Measurements from ENCODE around the gene HTR4. TPM values are rescaled to one million over a fixed set of nuclear protein-coding genes. Genes with fewer than 3 reads are reported as not detected.

Gene HTR4
- total and polyA plus RNA-seq, 2 donors (not counting 1 experiment from before 2014, with no cell fraction given) = not detected

DNA sequence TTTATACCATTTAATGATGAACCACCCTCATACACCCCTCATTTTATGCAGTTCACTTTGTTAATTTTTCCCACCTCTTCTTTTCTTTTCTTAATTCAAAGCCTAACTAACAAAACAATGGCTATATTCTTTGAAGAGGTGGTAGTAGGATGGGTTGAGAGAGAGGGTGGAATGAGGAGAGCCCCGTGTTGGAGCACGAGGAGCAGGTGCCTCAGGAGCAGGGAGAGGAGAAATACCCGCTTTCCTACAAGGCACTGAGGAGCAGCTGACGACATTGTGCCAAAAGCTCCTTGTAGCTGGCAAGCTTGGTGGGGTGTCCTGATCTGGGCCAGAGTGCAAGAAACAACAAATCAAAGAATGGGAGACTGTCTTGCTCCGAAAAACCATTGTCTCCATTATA, 129.6 kb downstream of the HTR4 start:
- H3K27me3 ChIP-seq (ENCODE audit: control insufficient read depth, insufficient read depth, low read length) = no peaks in the 10 kb centered on the region
- no peak overlapping the region for H3K27ac ChIP-seq (ENCODE audit: insufficient read depth, low read length)
- H4K20me1 ChIP-seq (ENCODE audit: control insufficient read depth, extremely low read depth, insufficient read depth, low read length) = no peaks in the 10 kb centered on the region
- no peaks in the 10 kb centered on the region for H3K4me1 ChIP-seq (ENCODE audit: control insufficient read depth, extremely low read depth, insufficient read depth, low read length)
- no peaks in the 10 kb centered on the region for H3K79me2 ChIP-seq (ENCODE audit: control insufficient read depth, insufficient read depth, low read length)
- H3K4me2 ChIP-seq (ENCODE audit: extremely low read depth, insufficient read depth, low read length) = no peak overlapping the region
- no peaks in the 10 kb centered on the region for H3K9me3 ChIP-seq (ENCODE audit: control insufficient read depth, insufficient read depth, low read depth, low read length)
- DNase-seq (ENCODE audit: low read depth in 2 of 2) = no peak
- no peak overlapping the region for H3K9ac ChIP-seq (ENCODE audit: insufficient read depth, low read length)
- TF ChIP-seq, protein P1, sequence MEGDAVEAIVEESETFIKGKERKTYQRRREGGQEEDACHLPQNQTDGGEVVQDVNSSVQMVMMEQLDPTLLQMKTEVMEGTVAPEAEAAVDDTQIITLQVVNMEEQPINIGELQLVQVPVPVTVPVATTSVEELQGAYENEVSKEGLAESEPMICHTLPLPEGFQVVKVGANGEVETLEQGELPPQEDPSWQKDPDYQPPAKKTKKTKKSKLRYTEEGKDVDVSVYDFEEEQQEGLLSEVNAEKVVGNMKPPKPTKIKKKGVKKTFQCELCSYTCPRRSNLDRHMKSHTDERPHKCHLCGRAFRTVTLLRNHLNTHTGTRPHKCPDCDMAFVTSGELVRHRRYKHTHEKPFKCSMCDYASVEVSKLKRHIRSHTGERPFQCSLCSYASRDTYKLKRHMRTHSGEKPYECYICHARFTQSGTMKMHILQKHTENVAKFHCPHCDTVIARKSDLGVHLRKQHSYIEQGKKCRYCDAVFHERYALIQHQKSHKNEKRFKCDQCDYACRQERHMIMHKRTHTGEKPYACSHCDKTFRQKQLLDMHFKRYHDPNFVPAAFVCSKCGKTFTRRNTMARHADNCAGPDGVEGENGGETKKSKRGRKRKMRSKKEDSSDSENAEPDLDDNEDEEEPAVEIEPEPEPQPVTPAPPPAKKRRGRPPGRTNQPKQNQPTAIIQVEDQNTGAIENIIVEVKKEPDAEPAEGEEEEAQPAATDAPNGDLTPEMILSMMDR (conservative IDR thresholded peaks at IDR 0.05 in 1 of 2, IDR thresholded peaks at IDR 0.05 in 1 of 2; ENCODE audit: low read depth in 1 of 2, low read length in 2 of 2) = no peak
- no peak for TF ChIP-seq EZH2 (IDR thresholded peaks at IDR 0.05; ENCODE audit: low read length, missing control alignments)
- no peak overlapping the region for H2AFZ ChIP-seq (ENCODE audit: low read length)
- no peaks in the 10 kb centered on the region for H3K36me3 ChIP-seq (ENCODE audit: control insufficient read depth, insufficient read depth, low read length)
- H3K4me3 ChIP-seq (replicated peaks in 1 of 4; ENCODE audit: control extremely low read depth in 1 of 4, insufficient read depth in 1 of 4, low read depth in 3 of 4, low read length in 4 of 4) = no peak overlapping the region

DNA sequence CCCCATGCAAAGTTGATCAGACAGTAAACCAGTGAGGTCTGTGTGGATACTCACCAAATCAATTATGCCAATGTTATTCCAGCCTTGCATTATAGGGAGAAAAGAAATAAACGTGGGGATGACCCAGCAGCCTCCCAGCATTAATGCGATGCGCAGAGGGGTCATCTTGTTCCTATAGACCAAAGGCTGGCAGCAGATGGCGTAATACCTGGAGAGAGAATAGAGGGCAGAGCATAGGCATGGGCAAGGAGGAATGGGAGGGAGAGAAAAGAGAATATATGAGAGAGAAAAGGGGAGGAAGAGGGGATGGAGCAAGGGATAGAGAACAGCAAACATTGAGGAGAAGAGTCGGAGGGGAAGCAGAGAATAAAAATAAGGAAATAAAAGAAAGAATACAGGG, 131.2 kb downstream of the HTR4 start:
- no peak for DNase-seq (ENCODE audit: low read depth in 2 of 2)
- no peak overlapping the region for H3K4me2 ChIP-seq (ENCODE audit: extremely low read depth, insufficient read depth, low read length)

DNA sequence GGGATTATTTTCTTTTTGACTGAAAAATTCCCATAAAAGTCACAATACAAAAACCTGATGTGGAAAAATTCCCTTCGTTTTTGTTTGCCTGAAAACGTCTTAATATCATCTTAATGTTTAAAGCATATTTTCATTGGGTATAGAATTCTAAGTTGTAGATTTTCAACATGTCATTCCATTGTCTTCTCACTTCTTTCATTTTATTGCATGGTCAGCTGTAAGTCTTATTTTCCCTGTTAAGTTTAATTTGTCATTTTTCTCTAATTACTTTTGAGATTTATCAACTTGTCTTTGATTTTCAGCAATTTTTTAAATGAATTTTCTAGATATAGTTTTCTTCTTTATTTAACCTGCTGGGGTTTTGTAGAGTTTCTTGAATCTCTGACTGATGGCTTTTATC, 138.9 kb downstream of the HTR4 start:
- Histone ChIP-seq H3K4me2 (ENCODE audit: extremely low read depth, insufficient read depth, low read length) (no peak overlapping the region), H3K4me1 (ENCODE audit: control insufficient read depth, extremely low read depth, insufficient read depth, low read length) (no peaks in the 10 kb centered on the region), H3K9me3 (ENCODE audit: control insufficient read depth, insufficient read depth, low read depth, low read length) (no peaks in the 10 kb centered on the region), H3K27ac (ENCODE audit: insufficient read depth, low read length) (no peak overlapping the region), H2AFZ (ENCODE audit: low read length) (no peak overlapping the region), H3K79me2 (ENCODE audit: control insufficient read depth, insufficient read depth, low read length) (no peaks in the 10 kb centered on the region), H3K9ac (ENCODE audit: insufficient read depth, low read length) (no peak overlapping the region), H3K27me3 (ENCODE audit: control insufficient read depth, insufficient read depth, low read length) (no peaks in the 10 kb centered on the region), H4K20me1 (ENCODE audit: control insufficient read depth, extremely low read depth, insufficient read depth, low read length) (no peaks in the 10 kb centered on the region), H3K4me3 (replicated peaks in 1 of 4; ENCODE audit: control extremely low read depth in 1 of 4, insufficient read depth in 1 of 4, low read depth in 3 of 4, low read length in 4 of 4) (no peak overlapping the region), H3K36me3 (ENCODE audit: control insufficient read depth, insufficient read depth, low read length) (no peaks in the 10 kb centered on the region)
- no peak for DNase-seq (ENCODE audit: low read depth in 2 of 2)
- no peak for TF ChIP-seq EZH2 (IDR thresholded peaks at IDR 0.05; ENCODE audit: low read length, missing control alignments)
- TF ChIP-seq, protein P1 (conservative IDR thresholded peaks at IDR 0.05 in 1 of 2, IDR thresholded peaks at IDR 0.05 in 1 of 2; ENCODE audit: low read depth in 1 of 2, low read length in 2 of 2) = no peak

More for the DNA sequence above, 131.2 kb downstream of the HTR4 start:
- H3K27ac ChIP-seq (ENCODE audit: insufficient read depth, low read length) = no peak overlapping the region
- H3K79me2 ChIP-seq (ENCODE audit: control insufficient read depth, insufficient read depth, low read length) = no peaks in the 10 kb centered on the region
- H2AFZ ChIP-seq (ENCODE audit: low read length) = no peak overlapping the region
- H3K4me1 ChIP-seq (ENCODE audit: control insufficient read depth, extremely low read depth, insufficient read depth, low read length) = no peaks in the 10 kb centered on the region
- H4K20me1 ChIP-seq (ENCODE audit: control insufficient read depth, extremely low read depth, insufficient read depth, low read length) = no peaks in the 10 kb centered on the region
- no peak overlapping the region for H3K9ac ChIP-seq (ENCODE audit: insufficient read depth, low read length)
- TF ChIP-seq EZH2 (IDR thresholded peaks at IDR 0.05; ENCODE audit: low read length, missing control alignments) = no peak
- TF ChIP-seq, protein P1 (conservative IDR thresholded peaks at IDR 0.05 in 1 of 2, IDR thresholded peaks at IDR 0.05 in 1 of 2; ENCODE audit: low read depth in 1 of 2, low read length in 2 of 2) = no peak
- H3K4me3 ChIP-seq (replicated peaks in 1 of 4; ENCODE audit: control extremely low read depth in 1 of 4, insufficient read depth in 1 of 4, low read depth in 3 of 4, low read length in 4 of 4) = no peak overlapping the region
- no peaks in the 10 kb centered on the region for H3K9me3 ChIP-seq (ENCODE audit: control insufficient read depth, insufficient read depth, low read depth, low read length)
- no peaks in the 10 kb centered on the region for H3K27me3 ChIP-seq (ENCODE audit: control insufficient read depth, insufficient read depth, low read length)
- no peaks in the 10 kb centered on the region for H3K36me3 ChIP-seq (ENCODE audit: control insufficient read depth, insufficient read depth, low read length)
